ENCODE results near the gene CRTC3.
"Not testable (repeated sequence)": the region's sequence is repeated elsewhere in the genome, so short reads cannot be mapped to it uniquely, and the experiment has no call there.

CRTC3 gene

DNA sequence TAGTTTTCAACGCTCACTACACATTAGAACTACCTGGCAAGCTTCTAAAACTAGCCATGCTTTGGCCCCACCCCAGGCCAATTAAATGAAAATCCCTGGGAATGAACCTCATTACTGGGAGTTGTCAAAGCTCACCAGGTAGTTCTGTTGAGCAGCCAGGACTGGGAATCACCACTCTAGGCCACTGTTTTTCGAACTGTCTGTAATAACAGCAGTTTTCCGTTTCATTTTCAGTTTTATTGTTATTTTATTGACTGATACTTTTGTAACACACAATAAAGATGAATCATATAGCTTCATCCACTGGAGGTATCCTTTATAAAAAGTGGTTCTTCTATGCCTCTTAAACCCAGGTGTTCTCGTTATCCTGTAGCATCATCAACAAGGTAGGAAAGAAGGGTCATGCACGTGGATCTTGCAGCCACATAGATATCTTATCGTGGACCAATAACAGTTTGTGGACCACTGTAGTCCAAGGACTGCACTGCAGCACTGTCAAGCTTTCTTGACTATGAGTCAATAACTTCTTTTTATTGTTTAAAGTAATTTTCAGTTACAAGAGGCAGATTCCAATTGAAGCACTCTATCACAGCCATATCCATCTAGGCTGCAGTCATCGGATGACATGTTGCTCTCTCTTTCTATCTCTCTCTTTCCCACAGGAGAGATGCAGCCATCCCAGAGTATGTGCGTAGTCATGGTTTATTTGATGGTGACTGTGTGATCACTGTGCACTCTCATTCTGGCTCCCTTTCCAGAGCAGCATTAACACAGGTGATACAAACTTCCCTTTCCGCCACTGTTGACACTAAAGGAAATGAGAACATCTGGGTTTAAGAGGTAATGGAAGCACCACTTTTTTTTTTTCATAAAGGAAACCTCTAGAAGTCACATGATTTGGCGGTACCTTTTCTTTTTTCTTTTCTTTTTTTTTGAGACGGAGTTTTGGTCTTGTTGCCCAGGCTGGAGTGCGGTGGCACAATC, 148.4 kb downstream of the CRTC3 start:
- H3K36me3 ChIP-seq (ENCODE audit: insufficient read depth, low read depth, low read length) = no peaks in the 10 kb centered on the region
- H3K9ac ChIP-seq (ENCODE audit: low read depth, low read length) = no peak overlapping the region
- H3K4me1 ChIP-seq (ENCODE audit: insufficient read depth, low read length) = no peaks in the 10 kb centered on the region
- H3K27me3 ChIP-seq (ENCODE audit: insufficient read depth, low read length) = no peaks in the 10 kb centered on the region
- H3K9me3 ChIP-seq (ENCODE audit: insufficient read depth, low read depth, low read length) = no peaks in the 10 kb centered on the region
- H3K4me3 ChIP-seq (ENCODE audit: low read length) = no peak overlapping the region
- H3K27ac ChIP-seq (ENCODE audit: low read length) = no peak overlapping the region

DNA sequence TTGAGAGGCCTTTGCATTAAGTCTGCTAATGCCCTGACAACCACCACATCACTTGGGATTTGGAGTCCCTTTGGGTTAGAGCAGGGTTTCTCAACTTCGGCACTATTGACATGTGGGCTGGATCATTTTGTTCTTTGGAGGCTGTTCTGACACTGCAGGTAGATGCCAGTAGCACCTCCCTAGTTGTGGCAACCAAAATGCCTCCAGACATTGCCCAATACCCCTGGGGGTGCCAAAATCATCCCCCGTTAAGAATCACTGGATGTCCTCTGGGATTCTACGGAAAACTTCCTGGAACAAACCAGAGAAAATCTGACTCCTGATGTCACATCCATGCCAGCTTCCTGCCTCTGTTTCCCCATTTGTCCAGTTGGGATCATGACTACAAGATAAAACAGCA, 150.2 kb downstream of the CRTC3 start:
- H3K9me3 ChIP-seq (ENCODE audit: insufficient read depth, low read depth, low read length) = no peaks in the 10 kb centered on the region
- H3K27ac ChIP-seq (ENCODE audit: low read length) = no peak overlapping the region
- H3K27me3 ChIP-seq (ENCODE audit: insufficient read depth, low read length) = no peaks in the 10 kb centered on the region
- no peaks in the 10 kb centered on the region for H3K36me3 ChIP-seq (ENCODE audit: insufficient read depth, low read depth, low read length)
- no peak overlapping the region for H3K9ac ChIP-seq (ENCODE audit: low read depth, low read length)
- no peaks in the 10 kb centered on the region for H3K4me1 ChIP-seq (ENCODE audit: insufficient read depth, low read length)
- no peak overlapping the region for H3K4me3 ChIP-seq (ENCODE audit: low read length)

DNA sequence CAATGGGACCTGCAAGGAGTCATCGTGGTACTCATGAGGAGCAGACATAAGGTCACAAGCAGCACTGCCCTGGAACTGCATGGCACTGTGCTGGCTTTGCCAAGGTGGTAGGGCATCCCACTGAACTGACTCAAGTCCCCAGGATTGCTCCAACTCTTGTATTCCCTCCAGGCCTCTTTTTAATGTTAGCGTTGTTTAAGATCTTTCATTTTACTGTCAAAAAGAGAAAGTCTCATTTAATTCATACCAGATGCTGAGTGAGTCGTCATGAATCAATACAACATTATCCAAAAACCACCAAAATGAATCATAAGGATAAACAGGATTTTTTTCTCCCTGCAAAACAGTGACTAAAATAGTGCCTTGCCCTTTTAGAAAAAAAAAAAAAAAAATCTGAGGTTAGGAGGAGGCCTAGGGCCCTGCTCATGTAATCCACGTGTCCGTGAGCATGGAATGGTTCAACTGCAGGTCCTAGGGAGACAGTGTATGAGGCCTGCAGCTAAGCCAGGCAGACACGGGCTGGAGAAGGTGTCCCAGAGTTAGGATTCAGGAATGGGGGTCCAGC, 150.7 kb downstream of the CRTC3 start:
- H3K4me3 ChIP-seq (ENCODE audit: low read length) = no peak overlapping the region
- H3K27me3 ChIP-seq (ENCODE audit: insufficient read depth, low read length) = no peaks in the 10 kb centered on the region
- no peaks in the 10 kb centered on the region for H3K9me3 ChIP-seq (ENCODE audit: insufficient read depth, low read depth, low read length)
- H3K27ac ChIP-seq (ENCODE audit: low read length) = no peak overlapping the region
- no peak overlapping the region for H3K9ac ChIP-seq (ENCODE audit: low read depth, low read length)
- H3K36me3 ChIP-seq (ENCODE audit: insufficient read depth, low read depth, low read length) = no peaks in the 10 kb centered on the region
- H3K4me1 ChIP-seq (ENCODE audit: insufficient read depth, low read length) = no peaks in the 10 kb centered on the region

DNA sequence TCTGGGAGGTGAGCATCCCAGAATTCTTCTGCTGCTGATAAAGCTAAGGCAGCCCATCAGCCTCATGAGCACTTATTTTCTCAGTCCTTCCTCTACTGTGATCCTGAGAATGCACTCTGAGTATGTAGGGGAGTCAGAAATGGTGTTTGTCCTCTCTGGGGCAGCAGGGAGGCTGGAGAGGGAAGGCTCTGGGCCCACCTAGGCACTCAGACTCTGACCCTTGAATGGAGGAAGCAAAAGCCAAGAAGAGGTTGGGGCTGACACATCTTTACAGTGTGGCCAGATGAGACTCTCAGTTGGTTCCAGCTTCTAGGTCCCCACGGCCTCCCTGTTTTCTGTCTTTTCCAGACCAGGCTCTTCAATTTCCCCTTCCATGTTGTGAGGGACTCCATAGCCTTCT, 151.3 kb downstream of the CRTC3 start:
- H3K4me1 ChIP-seq (ENCODE audit: insufficient read depth, low read length) = no peaks in the 10 kb centered on the region
- H3K27me3 ChIP-seq (ENCODE audit: insufficient read depth, low read length) = no peaks in the 10 kb centered on the region
- H3K9me3 ChIP-seq (ENCODE audit: insufficient read depth, low read depth, low read length) = no peaks in the 10 kb centered on the region
- no peak overlapping the region for H3K27ac ChIP-seq (ENCODE audit: low read length)
- no peaks in the 10 kb centered on the region for H3K36me3 ChIP-seq (ENCODE audit: insufficient read depth, low read depth, low read length)
- H3K4me3 ChIP-seq (ENCODE audit: low read length) = no peak overlapping the region
- no peak overlapping the region for H3K9ac ChIP-seq (ENCODE audit: low read depth, low read length)

DNA sequence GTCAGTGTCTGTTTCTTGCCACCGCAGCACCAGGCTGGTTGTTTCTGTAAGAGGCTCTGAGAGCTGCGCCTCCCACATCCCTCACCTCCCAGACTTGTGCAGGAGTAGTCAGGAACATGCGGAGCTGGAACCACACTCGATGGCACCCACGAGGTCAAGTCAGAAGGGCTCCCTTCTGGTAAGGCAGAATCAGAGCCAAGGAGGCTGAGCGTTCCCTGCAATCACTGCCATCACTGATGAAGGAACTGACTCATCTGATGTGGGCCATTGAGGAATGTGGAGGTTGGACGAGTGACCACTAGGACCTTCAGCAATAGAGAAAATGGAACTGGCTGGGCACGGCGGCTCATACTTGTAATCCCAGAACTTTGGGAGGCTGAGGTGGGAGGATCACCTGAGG, 151.8 kb downstream of the CRTC3 start:
- no peak overlapping the region for H3K9ac ChIP-seq (ENCODE audit: low read depth, low read length)
- no peak overlapping the region for H3K4me3 ChIP-seq (ENCODE audit: low read length)
- H3K27ac ChIP-seq (ENCODE audit: low read length) = no peak overlapping the region

DNA sequence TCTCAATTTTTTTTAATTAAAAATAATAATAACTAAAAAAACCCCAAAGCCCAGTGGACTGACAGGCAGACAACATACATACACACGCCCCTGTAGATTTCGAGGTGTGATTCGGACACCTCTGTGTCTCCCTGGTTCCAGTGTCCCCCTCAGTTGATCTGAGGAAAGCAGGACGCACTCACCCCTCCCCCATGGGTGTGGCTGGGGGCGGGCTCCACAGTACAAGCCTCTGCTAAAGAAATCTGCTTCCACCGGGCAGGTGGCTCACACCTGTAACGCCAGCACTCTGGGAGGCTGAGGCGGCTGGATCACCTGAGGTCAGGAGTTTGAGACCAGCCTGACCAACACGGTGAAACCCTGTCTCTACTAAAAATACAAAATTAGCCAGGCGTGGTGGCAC, 153.6 kb downstream of the CRTC3 start:
- no peaks in the 10 kb centered on the region for H3K36me3 ChIP-seq (ENCODE audit: insufficient read depth, low read depth, low read length)
- no peak overlapping the region for H3K4me3 ChIP-seq (ENCODE audit: low read length)
- no peaks in the 10 kb centered on the region for H3K4me1 ChIP-seq (ENCODE audit: insufficient read depth, low read length)
- H3K27me3 ChIP-seq (ENCODE audit: insufficient read depth, low read length) = no peaks in the 10 kb centered on the region
- H3K27ac ChIP-seq (ENCODE audit: low read length) = no peak overlapping the region
- no peaks in the 10 kb centered on the region for H3K9me3 ChIP-seq (ENCODE audit: insufficient read depth, low read depth, low read length)
- H3K9ac ChIP-seq (ENCODE audit: low read depth, low read length) = no peak overlapping the region

More for the DNA sequence above, 151.8 kb downstream of the CRTC3 start:
- no peaks in the 10 kb centered on the region for H3K36me3 ChIP-seq (ENCODE audit: insufficient read depth, low read depth, low read length)
- H3K4me1 ChIP-seq (ENCODE audit: insufficient read depth, low read length) = no peaks in the 10 kb centered on the region
- no peaks in the 10 kb centered on the region for H3K27me3 ChIP-seq (ENCODE audit: insufficient read depth, low read length)
- no peaks in the 10 kb centered on the region for H3K9me3 ChIP-seq (ENCODE audit: insufficient read depth, low read depth, low read length)

DNA sequence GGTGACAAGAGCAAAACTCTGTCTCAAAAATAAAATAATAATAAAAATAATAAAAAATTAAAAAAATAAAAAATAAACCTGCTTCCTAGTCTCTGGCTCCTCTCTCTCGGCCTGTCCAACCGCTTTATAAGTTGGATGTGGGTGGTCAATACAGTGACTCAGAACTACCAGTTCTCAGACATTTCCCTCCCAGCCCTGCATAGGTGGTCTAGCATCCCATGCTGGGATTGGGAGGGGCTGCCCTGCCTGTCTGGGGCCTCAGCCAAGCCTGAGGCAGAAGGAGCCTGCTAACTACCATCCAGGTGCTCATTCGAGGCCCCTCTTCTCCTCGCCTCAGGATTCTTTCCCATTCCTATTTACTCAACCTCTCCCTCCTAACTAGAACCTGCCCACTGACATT, 154.2 kb downstream of the CRTC3 start:
- Histone ChIP-seq H3K27ac (ENCODE audit: low read length) (no peak overlapping the region), H3K4me3 (ENCODE audit: low read length) (no peak overlapping the region), H3K36me3 (ENCODE audit: insufficient read depth, low read depth, low read length) (no peaks in the 10 kb centered on the region), H3K9me3 (ENCODE audit: insufficient read depth, low read depth, low read length) (no peaks in the 10 kb centered on the region), H3K9ac (ENCODE audit: low read depth, low read length) (no peak overlapping the region), H3K27me3 (ENCODE audit: insufficient read depth, low read length) (no peaks in the 10 kb centered on the region), H3K4me1 (ENCODE audit: insufficient read depth, low read length) (no peaks in the 10 kb centered on the region)

DNA sequence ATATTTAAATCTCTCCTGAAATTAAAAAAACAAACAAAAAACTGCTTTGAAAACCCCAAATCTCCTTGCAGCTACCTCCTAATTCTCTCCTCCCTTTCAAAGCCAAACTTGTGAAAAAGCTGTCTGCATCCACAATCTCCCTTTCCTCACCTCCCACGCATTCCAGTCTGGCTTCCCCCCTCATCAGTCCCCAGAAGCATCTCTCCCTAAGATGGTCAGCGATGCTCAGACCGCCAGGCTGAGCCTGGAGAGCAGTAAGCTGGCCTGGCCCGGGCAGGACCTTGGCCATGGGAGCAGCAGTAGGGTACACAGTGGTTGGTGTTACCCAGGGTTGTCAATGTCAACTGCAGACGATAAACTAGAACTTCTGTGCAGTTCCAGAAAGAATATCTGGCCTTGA, 154.6 kb downstream of the CRTC3 start:
- Histone ChIP-seq H3K4me1 (ENCODE audit: insufficient read depth, low read length) (no peaks in the 10 kb centered on the region), H3K9ac (ENCODE audit: low read depth, low read length) (no peak overlapping the region), H3K4me3 (ENCODE audit: low read length) (no peak overlapping the region), H3K27me3 (ENCODE audit: insufficient read depth, low read length) (no peaks in the 10 kb centered on the region), H3K36me3 (ENCODE audit: insufficient read depth, low read depth, low read length) (no peaks in the 10 kb centered on the region), H3K27ac (ENCODE audit: low read length) (no peak overlapping the region), H3K9me3 (ENCODE audit: insufficient read depth, low read depth, low read length) (no peaks in the 10 kb centered on the region)

DNA sequence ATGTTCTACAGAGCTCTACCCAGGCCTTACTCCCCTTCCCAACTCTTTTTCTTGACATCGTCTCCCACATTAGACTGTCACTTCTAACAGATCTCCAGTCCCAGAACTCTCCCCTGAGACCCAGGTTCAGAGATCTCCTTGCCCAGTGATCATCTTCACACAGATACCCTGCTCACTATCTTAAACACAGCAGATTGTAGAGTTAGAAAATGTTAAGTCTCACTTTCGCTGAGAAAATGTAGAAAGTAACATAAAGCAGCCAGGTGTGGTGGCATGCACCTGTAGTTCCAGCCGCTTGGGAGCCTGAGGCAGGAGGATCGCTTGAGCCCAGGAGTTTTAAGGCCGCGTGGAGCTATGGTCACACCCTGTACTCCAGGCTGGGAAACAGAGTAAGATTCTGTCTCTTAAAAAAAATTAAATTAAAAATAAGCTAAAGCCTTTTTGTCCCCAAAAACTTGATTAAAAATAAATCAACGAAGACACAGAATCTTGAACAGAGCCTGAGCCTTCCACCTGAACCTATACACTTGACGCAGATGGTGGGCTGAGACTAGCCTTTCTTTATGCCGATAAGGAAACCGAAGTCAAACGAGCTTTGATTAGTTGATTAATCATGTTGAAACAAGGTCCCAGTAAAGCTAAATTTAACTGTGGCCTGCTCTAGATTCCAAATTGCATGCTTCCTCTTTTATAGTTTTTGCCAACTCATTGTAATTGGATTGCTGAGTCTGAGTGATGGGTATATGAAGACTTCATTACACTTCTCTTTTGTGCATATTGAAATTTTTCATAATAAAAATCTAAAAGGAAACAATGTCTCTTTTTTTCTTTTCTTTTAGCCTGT, 156.1 kb downstream of the CRTC3 start:
- Histone ChIP-seq H3K9me3 (ENCODE audit: insufficient read depth, low read depth, low read length) (no peaks in the 10 kb centered on the region), H3K4me3 (ENCODE audit: low read length) (no peak overlapping the region), H3K4me1 (ENCODE audit: insufficient read depth, low read length) (no peaks in the 10 kb centered on the region), H3K36me3 (ENCODE audit: insufficient read depth, low read depth, low read length) (no peaks in the 10 kb centered on the region), H3K27ac (ENCODE audit: low read length) (no peak overlapping the region), H3K9ac (ENCODE audit: low read depth, low read length) (no peak overlapping the region), H3K27me3 (ENCODE audit: insufficient read depth, low read length) (no peaks in the 10 kb centered on the region)

DNA sequence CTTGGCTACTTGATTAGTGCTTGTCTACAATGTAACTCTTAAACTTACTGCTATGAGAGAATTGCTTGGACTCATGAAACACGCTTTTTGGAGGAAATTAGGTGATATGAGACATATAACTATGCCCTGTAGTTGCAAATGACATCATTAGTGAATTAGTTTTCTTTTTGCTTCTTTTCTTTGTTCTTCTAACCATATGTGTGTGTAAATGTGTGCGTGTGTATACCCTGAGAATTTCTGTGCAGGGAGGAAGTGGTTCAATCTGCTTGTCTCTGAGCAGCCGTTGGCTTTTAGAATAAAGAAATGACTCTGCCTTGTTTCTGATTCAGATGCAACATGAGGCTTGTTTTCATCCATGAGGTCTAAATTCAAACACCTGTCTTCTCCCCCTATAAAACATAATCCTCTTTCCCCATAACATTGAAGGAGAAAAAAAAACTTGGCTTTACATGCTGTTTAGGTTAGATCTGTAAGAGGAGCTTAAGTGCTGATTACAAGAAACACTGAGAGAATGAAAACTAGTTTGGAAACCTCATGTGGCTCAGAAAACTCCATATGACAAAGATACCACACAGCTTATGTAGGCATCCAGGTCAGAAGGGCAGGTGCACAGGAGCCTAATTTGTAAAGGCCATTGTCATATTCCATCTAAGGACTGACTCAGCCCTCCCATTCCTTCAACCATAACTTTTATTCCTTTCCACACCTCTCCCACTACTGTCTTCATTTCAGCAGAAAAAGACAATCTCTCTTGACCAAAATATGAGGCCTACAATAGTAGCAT, 156.9 kb downstream of the CRTC3 start:
- Histone ChIP-seq H3K4me1 (ENCODE audit: insufficient read depth, low read length) (no peaks in the 10 kb centered on the region), H3K27ac (ENCODE audit: low read length) (no peak overlapping the region), H3K9me3 (ENCODE audit: insufficient read depth, low read depth, low read length) (no peaks in the 10 kb centered on the region), H3K9ac (ENCODE audit: low read depth, low read length) (no peak overlapping the region), H3K4me3 (ENCODE audit: low read length) (no peak overlapping the region), H3K36me3 (ENCODE audit: insufficient read depth, low read depth, low read length) (no peaks in the 10 kb centered on the region), H3K27me3 (ENCODE audit: insufficient read depth, low read length) (no peaks in the 10 kb centered on the region)

DNA sequence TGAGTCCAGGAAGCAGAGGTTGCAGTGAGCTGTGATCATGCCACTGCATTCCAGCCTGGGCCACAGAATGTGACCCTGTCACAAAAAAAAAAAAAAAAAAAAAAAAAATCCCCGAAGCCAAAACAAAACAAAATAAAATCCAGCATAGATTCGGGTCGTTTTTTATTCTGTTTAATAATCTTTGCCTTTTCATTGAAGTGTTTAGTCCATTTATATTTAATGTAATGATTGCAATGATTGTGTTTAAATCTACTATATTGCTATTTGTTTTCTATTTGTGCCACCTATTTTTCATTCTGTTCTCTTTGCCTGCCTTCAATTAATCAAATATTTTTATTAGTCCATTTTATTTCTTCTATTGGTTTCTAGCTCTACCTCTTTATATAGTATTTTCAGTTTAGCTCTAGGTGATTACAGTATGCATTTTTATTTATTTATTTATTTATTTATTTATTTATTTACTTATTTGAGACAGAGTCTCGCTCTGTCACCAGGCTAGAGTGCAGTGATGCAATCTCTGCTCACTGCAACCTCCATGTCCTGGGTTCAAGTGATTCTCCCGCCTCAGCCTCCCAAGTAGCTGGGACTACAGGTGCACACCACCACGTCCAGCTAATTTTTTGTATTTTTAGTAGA, 159.7 kb downstream of the CRTC3 start:
- not testable (repeated sequence) for H3K27me3 ChIP-seq (ENCODE audit: insufficient read depth, low read length); H3K4me3 ChIP-seq (ENCODE audit: low read length); H3K36me3 ChIP-seq (ENCODE audit: insufficient read depth, low read depth, low read length); H3K27ac ChIP-seq (ENCODE audit: low read length); H3K9me3 ChIP-seq (ENCODE audit: insufficient read depth, low read depth, low read length); H3K9ac ChIP-seq (ENCODE audit: low read depth, low read length); H3K4me1 ChIP-seq (ENCODE audit: insufficient read depth, low read length)
